HL-60 (cell line): Measurements from ENCODE around the gene SULT2B1.

ENCODE experiments used
- GABPA ChIP-seq: IDR thresholded peaks from 2 replicates; pipeline ENCODE4 v1.6.1; 2012; ENCODE audit warnings: low read depth
- POLR2AphosphoS5 ChIP-seq: IDR thresholded peaks from 2 replicates; pipeline ENCODE4 v1.6.1; 2012; ENCODE audit warnings: low read depth
- SPI1 ChIP-seq: IDR thresholded peaks from 2 replicates; pipeline ENCODE4 v1.6.1; 2012; ENCODE audit warnings: low read depth, mild to moderate bottlenecking, borderline replicate concordance
- TF ChIP-seq, protein P1 (sequence below): IDR thresholded peaks from one replicate; pipeline ENCODE4 v1.5.1; 2011; ENCODE audit warnings: low read length, control low read depth, inconsistent platforms; ENCODE audit not compliant: insufficient read depth
- TF ChIP-seq, protein P2 (sequence below): IDR thresholded peaks from 2 replicates; pipeline ENCODE4 v1.6.1; 2012; ENCODE audit warnings: low read depth; ENCODE audit not compliant: insufficient replicate concordance

DNA sequence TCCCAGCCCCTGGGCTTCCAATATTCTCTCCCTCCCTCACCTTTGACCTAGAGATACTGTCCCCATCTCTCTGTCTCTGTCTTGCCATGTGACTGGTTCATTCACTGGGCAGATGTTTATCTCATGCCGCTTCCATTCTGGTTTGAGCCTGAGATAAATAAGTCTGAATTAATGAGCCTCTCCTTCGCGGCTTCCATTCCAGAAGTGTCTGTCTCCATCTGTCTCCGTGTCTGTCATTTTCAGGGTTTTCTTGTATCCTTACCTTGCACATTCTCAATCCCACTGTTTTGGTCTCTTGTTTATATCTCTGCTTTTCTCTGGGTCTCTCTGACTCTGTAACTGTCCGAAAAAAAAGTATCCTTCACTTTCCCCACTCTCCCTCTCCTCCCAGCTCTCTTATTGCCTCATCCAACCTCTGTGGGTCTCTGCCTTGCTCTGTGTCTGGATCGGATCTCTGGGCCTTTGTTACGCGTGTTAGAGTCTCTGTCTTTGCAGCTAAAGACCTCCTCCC, 71.6 kb downstream of the SULT2B1 start:
- TF ChIP-seq, protein P1, sequence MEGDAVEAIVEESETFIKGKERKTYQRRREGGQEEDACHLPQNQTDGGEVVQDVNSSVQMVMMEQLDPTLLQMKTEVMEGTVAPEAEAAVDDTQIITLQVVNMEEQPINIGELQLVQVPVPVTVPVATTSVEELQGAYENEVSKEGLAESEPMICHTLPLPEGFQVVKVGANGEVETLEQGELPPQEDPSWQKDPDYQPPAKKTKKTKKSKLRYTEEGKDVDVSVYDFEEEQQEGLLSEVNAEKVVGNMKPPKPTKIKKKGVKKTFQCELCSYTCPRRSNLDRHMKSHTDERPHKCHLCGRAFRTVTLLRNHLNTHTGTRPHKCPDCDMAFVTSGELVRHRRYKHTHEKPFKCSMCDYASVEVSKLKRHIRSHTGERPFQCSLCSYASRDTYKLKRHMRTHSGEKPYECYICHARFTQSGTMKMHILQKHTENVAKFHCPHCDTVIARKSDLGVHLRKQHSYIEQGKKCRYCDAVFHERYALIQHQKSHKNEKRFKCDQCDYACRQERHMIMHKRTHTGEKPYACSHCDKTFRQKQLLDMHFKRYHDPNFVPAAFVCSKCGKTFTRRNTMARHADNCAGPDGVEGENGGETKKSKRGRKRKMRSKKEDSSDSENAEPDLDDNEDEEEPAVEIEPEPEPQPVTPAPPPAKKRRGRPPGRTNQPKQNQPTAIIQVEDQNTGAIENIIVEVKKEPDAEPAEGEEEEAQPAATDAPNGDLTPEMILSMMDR = no peak
- no peak for TF ChIP-seq POLR2AphosphoS5
- TF ChIP-seq GABPA = no peak
- no peak for TF ChIP-seq SPI1
- TF ChIP-seq, protein P2, sequence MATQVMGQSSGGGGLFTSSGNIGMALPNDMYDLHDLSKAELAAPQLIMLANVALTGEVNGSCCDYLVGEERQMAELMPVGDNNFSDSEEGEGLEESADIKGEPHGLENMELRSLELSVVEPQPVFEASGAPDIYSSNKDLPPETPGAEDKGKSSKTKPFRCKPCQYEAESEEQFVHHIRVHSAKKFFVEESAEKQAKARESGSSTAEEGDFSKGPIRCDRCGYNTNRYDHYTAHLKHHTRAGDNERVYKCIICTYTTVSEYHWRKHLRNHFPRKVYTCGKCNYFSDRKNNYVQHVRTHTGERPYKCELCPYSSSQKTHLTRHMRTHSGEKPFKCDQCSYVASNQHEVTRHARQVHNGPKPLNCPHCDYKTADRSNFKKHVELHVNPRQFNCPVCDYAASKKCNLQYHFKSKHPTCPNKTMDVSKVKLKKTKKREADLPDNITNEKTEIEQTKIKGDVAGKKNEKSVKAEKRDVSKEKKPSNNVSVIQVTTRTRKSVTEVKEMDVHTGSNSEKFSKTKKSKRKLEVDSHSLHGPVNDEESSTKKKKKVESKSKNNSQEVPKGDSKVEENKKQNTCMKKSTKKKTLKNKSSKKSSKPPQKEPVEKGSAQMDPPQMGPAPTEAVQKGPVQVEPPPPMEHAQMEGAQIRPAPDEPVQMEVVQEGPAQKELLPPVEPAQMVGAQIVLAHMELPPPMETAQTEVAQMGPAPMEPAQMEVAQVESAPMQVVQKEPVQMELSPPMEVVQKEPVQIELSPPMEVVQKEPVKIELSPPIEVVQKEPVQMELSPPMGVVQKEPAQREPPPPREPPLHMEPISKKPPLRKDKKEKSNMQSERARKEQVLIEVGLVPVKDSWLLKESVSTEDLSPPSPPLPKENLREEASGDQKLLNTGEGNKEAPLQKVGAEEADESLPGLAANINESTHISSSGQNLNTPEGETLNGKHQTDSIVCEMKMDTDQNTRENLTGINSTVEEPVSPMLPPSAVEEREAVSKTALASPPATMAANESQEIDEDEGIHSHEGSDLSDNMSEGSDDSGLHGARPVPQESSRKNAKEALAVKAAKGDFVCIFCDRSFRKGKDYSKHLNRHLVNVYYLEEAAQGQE = no peak
